SK-N-MC (cell line): ENCODE data around the gene UBE2U.

ENCODE experiments used
- EZH2 ChIP-seq: fragments of 200-600 bp; sonication (generic); IDR thresholded peaks from one replicate; pipeline ENCODE4 v1.6.1; 2017; ENCODE audit warnings: antibody characterized with exemption
- POLR2AphosphoS5 ChIP-seq: IDR thresholded peaks from 2 replicates; pipeline ENCODE4 v1.6.1; 2012; ENCODE audit warnings: mild to moderate bottlenecking, low read depth, low read length, borderline replicate concordance

- TF ChIP-seq POLR2AphosphoS5 = no peak
- no peak for TF ChIP-seq EZH2
Observed at GRCh38 chr1:64243757-64244080, 40.3 kb downstream of the UBE2U start.
